GM20431 (cell line): Measurements from ENCODE around the gene SMPD3.

Experiments used
- in situ Hi-C: fragments of 300-500 bp; cut with MseI, MboI; formaldehyde crosslinking; loops from one replicate; pipeline ENCODE4 v1.15.0; 2020; ENCODE audit warnings: low sequenced_read_pairs; ENCODE audit not compliant: unreplicated experiment

Gene SMPD3

GRCh38 chr16:68388124-68388523, 60.2 kb downstream of the SMPD3 start:
- in situ Hi-C loops: no loop called here

DNA sequence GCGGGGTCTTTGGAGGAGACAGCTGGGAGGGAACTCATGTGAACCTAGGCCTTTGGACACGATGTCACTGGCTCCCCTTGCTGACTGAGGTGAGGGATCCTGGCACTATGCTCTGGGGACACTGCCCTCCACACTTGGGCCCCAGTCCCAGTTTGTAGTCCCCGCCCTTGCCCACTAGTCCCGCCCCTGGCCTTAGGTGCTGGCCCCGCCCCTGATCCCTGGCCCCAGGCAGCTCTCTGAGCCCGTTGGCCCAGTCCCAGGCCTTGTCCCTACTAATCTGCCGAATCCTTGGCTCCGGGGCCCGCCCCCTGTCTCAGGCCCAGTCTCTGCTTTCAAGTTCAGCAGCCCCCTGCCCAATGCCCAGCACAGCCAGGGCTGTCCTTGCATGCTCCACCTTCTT, 61.0 kb downstream of the SMPD3 start:
- in situ Hi-C loops: no loop called here

GRCh38 chr16:68386628-68387027, 61.7 kb downstream of the SMPD3 start:
- in situ Hi-C loops: no loop called here

DNA sequence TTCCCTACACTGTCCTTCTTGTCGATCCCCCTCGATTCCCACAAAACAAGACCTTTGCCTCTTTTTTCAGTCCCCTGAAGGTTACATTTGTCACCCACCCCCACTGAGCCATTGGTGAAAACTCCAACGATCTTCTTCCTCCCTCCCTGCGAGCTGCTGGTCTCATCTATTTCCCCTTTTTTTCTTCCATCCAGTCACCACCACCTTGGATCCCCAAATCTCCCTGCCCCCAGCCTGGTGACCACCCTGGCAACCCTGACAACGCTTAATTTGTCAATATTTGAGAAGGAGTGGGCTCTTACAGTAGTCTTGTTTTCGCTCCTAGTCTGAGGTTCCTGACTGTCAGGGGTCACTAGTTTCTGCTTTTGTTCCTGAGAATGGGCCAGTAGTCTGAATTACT, 62.9 kb downstream of the SMPD3 start:
- in situ Hi-C loops: no loop called here

GRCh38 chr16:68384288-68385161, 63.8 kb downstream of the SMPD3 start:
- in situ Hi-C loops: no loop called here

DNA sequence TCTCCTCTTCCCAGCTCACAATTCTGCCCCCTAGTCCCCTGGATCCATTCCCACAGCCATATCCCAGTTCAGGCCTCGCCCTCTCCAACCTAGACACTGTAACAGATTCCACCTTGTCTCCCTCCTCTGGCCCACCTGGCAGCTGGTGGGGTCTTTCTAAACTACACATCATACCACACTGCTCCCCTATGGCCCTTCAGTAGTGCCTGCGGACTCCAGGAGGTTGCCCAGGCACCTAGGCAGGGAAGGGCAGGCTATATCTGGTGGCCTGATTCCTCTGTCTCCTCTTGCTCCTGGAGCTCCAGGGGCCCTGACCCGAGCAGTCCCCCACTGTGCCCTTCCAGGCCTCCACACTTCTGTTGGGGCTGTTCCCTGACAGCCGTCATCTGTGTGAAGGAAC, 64.5 kb downstream of the SMPD3 start:
- in situ Hi-C loops: no loop called here

DNA sequence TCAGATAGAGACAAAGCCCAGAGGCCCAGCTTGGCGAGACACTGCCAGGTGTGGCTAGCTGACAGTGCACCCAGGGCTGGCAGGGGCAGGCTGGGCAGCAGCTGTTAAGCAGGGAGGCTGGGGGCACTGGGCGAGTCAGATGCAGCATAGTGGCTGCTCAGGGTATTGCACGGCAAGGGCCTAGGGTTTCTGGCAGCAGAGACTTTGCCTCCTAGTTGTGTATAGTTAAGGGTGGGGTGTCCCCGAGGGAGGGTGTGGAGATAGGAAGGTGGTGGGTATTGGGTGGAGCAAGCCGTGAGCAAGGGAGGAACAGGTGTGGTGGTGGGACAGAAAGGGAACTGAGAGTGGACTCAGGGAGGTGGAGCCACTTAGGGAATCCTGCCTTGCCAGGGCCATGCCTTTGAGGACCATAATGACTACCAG, 66.0 kb downstream of the SMPD3 start:
- in situ Hi-C loops: no loop called here

DNA sequence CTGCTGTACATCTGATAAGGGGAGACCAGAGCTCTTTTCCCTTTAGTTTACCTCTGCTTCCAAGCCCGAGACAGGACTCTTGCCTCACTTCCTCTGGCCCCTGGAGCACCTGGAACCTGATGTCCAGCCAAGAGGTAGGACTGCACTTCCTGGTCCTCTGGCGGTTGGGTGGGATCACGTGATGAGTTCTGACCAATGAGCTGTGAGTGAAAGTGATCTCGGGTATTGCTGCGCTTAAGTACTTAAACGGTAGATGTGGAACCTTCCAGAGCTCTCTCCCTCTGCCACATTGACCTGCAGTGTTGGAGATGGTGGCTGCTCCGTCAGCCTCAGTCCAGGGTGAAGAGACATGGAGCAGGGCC, 67.0 kb downstream of the SMPD3 start:
- in situ Hi-C loops: no loop called here

- in situ Hi-C loops: no loop called here
Measured at GRCh38 chr16:68380676-68381362, 67.5 kb downstream of the SMPD3 start.

GRCh38 chr16:68380348-68380670, 68.0 kb downstream of the SMPD3 start:
- in situ Hi-C loops: no loop called here

GRCh38 chr16:68379472-68380347, 68.6 kb downstream of the SMPD3 start:
- in situ Hi-C loops: no loop called here

- in situ Hi-C loops: no loop called here
Measured at GRCh38 chr16:68378436-68379415, 69.6 kb downstream of the SMPD3 start.

- in situ Hi-C loops: no loop called here
Measured at GRCh38 chr16:68377667-68378393, 70.5 kb downstream of the SMPD3 start.

GRCh38 chr16:68377221-68377620, 71.1 kb downstream of the SMPD3 start:
- in situ Hi-C loops: no loop called here

DNA sequence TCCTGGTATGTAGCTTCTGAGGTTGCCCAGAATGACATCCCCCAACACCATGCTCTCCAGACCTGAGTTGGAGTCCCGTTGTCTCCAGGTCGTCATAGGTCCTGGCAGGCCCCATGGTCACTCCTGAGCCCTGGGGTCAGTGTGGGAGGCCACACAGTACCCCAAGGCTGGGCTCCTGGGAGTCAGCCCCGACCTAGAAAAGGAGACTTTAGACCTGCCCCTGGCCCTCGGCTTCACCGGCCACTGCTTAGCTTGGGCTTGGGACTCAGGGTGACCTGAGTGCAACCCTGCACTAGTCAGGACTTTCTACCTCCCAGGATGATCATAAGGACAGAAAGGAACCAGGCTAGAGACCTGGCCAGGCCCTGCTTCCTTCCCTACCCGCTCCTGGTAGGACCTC, 71.7 kb downstream of the SMPD3 start:
- in situ Hi-C loops: no loop called here

- in situ Hi-C loops: no loop called here
Measured at GRCh38 chr16:68375801-68376536, 72.3 kb downstream of the SMPD3 start.

- in situ Hi-C loops: no loop called here
Measured at GRCh38 chr16:68374961-68375660, 73.2 kb downstream of the SMPD3 start.
